Stimulated activated CD4-positive, alpha-beta T cell treated with anti-CD3 and anti-CD28 coated beads, Interleukin-4, amount 100 ng/mL, for 1 hour (primary cell): Measurements from ENCODE around the gene KCNJ10.

ENCODE experiments used
- DNase-seq: peaks from one replicate; pipeline ENCODE4 v3.0.0-alpha.2; 2020

The KCNJ10 gene

DNA sequence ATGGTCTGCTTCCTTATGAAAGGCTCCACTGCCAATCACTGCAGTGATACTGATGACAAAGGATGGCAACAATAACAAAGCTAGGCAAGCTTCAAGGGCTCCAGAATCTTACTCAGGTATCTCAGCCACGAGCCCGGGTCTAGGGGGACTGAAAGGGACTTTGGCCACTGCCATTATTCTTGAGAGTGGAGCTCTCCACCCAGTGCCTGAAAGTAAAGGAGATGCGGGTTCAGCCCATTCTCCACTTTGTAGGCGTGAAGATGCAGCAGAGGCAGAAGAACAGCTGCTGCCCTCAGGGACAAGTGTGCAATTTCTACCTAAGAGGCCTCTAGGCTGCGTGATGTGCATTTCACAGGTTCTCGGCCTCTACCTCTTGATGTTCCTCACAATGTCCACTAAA is 84.5 kb downstream of the KCNJ10 start:
- no peak for DNase-seq

DNA sequence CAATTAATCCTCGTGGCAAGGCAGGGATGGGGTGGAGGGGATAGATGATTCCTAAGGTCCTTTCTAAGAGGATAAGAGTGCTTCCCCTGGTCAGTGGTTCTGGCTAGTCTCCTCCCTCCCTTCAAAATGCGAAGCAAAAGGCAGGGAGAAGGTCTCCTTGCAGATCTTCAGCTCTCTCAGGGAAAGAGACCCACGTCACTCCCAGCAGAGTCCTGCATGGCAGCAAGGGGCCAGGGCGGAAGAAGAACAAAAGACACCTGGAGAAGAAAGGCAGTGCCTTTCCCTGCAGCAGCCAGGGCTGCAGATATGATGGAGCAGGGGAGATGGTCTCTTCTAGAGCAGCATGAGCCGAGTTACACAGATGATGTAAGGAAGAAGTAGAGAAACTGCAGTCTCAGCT is 86.3 kb downstream of the KCNJ10 start:
- no peak for DNase-seq

DNA sequence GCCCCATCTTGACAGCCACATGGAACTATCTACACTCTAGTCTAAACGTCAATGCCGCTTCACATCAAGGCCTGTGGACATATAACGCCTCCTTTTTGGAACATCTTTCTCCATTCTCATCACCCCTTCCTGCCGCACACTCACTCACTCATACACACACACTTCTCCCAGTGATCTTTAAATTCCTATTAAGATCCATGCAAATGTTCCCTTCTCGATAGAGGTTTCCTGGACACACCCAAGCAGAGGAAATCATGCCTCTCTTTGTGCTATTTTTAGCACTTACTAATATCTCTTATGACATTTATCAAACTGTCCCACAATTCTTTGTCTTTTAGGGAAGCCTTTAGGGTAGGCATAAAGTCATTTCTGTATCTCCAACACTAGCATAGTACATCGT is 87.7 kb downstream of the KCNJ10 start:
- DNase-seq: no peak

DNA sequence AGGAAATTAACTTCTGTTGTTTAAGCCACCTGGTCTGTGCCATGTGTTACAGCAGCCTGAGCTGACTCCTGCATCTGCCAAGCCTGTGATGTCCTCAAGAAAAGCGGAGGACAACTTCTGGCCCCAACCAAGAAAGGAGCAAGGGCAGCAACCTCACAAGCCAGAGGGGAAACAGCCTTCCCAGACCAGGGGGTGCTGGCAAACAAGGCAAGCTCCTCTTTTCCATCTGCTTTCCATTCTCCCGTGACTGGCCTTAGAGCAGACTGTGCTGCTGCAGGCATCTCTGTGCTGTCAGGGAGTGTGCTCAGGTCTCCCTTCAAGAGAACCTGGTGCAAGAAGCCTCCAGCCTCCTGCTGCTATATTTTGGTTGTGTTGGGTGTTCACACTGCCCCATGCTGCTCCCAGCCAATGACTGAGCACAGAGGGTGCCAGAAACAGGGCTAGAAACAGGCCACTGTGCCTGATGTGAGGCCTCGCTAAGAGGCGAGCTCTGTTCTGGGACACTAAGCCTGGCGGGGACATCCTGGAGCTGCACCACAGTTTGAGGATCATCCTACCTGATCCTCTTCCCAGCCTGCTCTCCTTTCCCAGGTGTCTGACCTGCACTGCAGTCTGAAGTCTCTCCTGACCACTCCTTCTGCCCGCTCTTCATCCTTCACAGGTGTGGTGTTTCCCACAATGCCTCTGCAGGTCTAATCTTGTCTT is 88.5 kb downstream of the KCNJ10 start:
- DNase-seq: no peak

DNA sequence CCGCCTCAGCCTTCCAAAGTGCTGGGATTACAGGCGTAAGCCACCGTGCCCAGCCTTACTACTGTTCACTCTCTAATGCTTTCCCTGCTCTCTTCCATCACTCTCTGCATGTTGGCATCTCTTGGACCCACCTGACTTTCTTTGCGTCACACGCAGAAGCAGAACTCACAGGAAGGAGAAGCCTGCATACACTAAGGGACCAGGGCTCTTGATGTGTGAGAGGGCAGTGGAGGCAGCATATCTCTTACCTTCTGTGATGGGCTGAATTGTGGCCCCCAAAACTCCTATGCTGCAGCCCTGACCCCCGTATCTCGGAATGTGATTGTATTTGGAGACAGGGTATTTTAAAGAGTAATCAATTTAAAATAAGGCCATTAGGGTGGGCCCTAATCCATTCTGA is 89.2 kb downstream of the KCNJ10 start:
- no peak for DNase-seq

DNA sequence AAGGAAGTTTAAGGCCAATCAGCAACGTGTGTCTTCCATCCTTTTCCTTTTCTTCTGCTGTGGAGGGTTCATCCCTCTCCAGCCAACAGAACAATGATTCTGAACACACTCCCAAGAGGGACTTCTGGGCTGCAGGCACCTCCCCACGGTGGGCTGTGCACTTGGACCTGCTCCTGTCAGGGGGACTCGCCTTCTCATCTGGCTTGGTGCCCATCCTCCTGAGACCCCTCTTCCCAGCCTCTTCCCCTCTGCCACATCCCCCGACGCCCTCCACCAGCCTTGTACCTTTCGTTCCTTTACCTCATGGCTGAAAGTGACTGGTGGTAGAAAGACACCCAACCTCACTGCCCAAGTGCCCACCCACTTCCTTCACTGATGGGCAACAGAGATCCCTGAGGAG is 89.9 kb downstream of the KCNJ10 start:
- DNase-seq: no peak

GRCh38 chr1:159979257-159979656 is 90.7 kb downstream of the KCNJ10 start:
- DNase-seq: no peak

DNA sequence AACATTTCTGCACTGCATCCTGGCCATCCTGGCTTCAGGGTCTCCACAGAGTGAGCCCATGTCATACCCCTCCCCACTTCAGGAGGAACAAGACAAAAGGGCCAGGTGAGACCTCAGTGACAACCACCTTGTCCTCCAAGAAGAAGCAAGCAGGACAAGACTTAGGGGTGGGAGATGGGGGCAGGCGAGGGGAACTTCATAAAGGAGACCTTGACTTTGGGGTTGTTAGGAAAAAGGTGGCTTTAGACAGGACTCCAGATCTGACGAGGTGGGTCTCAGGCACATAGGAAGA is 91.9 kb downstream of the KCNJ10 start:
- DNase-seq: no peak

- no peak for DNase-seq
Measured at GRCh38 chr1:159977364-159978106, 92.4 kb downstream of the KCNJ10 start.

- DNase-seq: no peak
Measured at GRCh38 chr1:159974350-159974965, 95.5 kb downstream of the KCNJ10 start.

- no peak for DNase-seq
Measured at GRCh38 chr1:159973350-159973940, 96.5 kb downstream of the KCNJ10 start.

GRCh38 chr1:159972443-159973205 is 97.3 kb downstream of the KCNJ10 start:
- DNase-seq: no peak

- no peak for DNase-seq
Measured at GRCh38 chr1:159970932-159971342, 99.0 kb downstream of the KCNJ10 start.

DNA sequence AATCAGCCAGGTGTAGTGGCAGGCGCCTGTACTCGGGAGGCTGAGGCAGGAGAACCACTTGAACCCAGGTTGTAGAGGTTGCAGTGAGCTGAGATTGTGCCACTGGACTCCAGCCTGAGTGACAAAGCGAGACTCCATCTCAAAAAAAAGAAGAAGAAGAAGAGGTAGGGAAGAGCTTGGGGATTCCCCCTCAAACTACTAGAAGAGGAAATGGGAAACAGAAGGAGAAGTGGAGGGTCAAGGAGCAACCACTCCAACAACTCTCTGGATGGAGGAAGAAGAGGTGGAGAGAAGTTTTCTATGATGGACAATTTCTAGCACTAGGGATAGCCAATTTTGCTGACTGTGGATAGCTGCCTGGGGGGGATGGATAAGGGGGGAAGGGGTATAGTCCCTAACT is 101.1 kb downstream of the KCNJ10 start:
- no peak for DNase-seq

- no peak for DNase-seq
Measured at GRCh38 chr1:159965263-159965662, 104.7 kb downstream of the KCNJ10 start.

- no peak for DNase-seq
Measured at GRCh38 chr1:159964144-159964543, 105.8 kb downstream of the KCNJ10 start.

GRCh38 chr1:159962176-159962575 is 107.8 kb downstream of the KCNJ10 start:
- no peak for DNase-seq

DNA sequence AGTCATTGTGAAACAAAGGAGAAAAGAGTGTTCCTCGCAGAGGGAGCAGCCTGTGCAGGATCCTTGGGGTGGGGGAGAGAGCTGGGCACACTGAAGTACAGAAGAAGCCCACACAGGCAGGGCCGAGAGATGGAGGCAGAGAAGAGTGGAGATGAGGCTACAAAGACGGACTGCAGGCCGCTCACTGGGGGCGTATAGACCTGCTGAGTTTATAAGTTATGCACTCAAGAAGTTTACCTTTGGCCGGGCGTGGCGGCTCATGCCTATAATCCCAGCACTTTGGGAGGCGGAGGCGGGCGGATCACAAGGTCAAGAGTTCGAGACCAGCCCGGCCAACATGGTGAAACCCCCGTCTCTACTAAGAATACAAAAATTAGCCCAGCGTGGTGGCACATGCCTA is 108.3 kb downstream of the KCNJ10 start:
- no peak for DNase-seq

GRCh38 chr1:159960721-159961381 is 109.1 kb downstream of the KCNJ10 start:
- DNase-seq: no peak

DNA sequence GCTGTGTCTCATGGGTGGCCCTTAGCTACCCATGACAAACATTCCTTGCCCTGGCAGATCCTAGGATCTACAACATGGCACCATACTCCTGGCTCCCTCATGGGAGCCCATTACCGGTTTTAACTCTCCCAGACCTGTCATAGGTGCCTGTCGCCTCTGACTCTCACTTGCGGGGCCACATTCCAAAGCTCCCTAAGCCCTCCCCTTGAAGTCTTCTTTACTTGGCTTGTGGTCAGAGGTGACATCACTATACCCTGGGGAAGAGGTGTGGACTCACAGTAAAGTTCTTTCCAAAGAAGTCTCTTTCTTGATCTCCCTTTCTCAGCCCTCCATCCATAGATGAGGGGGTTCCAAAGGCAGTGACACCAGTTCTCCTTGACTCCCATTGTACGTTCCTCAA is 110.5 kb downstream of the KCNJ10 start:
- no peak for DNase-seq

GRCh38 chr1:159958719-159959380 is 111.1 kb downstream of the KCNJ10 start:
- no peak for DNase-seq

- DNase-seq: no peak
Measured at GRCh38 chr1:159957824-159958268, 112.1 kb downstream of the KCNJ10 start.
